Skeletal muscle satellite cell (primary cell): Measurements from ENCODE around the gene ZBTB34.

Experiments
- H3K27me3 ChIP-seq: 2 replicates; pipeline ENCODE4 v1.7.0; 2013; ENCODE audit warnings: low read length; ENCODE audit not compliant: control insufficient read depth, insufficient read depth
- H3K36me3 ChIP-seq: 2 replicates; pipeline ENCODE4 v1.7.0; 2013; ENCODE audit warnings: mild to moderate bottlenecking, control low read depth, low read length; ENCODE audit not compliant: insufficient read depth
- H3K4me1 ChIP-seq: 2 replicates; pipeline ENCODE4 v1.7.0; 2013; ENCODE audit warnings: low read length; ENCODE audit not compliant: control insufficient read depth, insufficient read depth
- H3K4me2 ChIP-seq: 2 replicates; pipeline ENCODE4 v1.7.0; 2013; ENCODE audit warnings: mild to moderate bottlenecking, low read length
- H3K4me3 ChIP-seq: 2 replicates; pipeline ENCODE4 v1.7.0; 2013; ENCODE audit warnings: low read length
- H3K9ac ChIP-seq: 2 replicates; pipeline ENCODE4 v1.7.0; 2013; ENCODE audit warnings: mild to moderate bottlenecking, low read depth, low read length, moderate library complexity
- H3K9me3 ChIP-seq: replicated peaks from 2 replicates; pipeline ENCODE4 v1.7.0; 2013; ENCODE audit warnings: mild to moderate bottlenecking, control low read depth, low read length

ZBTB34 gene

GRCh38 chr9:126907058-126907457 lies 46.6 kb downstream of the ZBTB34 start:
- Histone ChIP-seq H3K4me2 (no peak overlapping the region), H3K36me3 (no peaks in the 10 kb centered on the region), H3K4me3 (no peak overlapping the region), H3K9ac (no peak overlapping the region), H3K9me3 (no peaks in the 10 kb centered on the region), H3K27me3 (peaks cover 47% of the 10 kb centered on the region), H3K4me1 (no peaks in the 10 kb centered on the region)

- Histone ChIP-seq H3K4me2 (peak within 1 kb of the TSS; percentile 77), H3K27me3 (peaks cover 18% of the 10 kb centered on the region), H3K4me1 (peaks cover 2% of the 10 kb centered on the region), H3K36me3 (no peaks in the 10 kb centered on the region), H3K9ac (peak within 1 kb of the TSS; percentile 21), H3K4me3 (peak within 1 kb of the TSS; percentile 77), H3K9me3 (no peaks in the 10 kb centered on the region)
Measured at GRCh38 chr9:126914458-126915280, 54.2 kb downstream of the ZBTB34 start, which contains the start of gene RALGPS1. Gene RALGPS1 (plus strand): TSS chr9:126914782. CDS start chr9:126962290, 47,508 bp downstream.

GRCh38 chr9:126915281-126915816 lies 54.9 kb downstream of the ZBTB34 start:
- H3K4me2 ChIP-seq = peak overlapping the region; percentile 33
- H3K9ac ChIP-seq = no peak overlapping the region
- H3K27me3 ChIP-seq = peaks cover 22% of the 10 kb centered on the region
- H3K9me3 ChIP-seq = no peaks in the 10 kb centered on the region
- no peaks in the 10 kb centered on the region for H3K36me3 ChIP-seq
- H3K4me3 ChIP-seq = no peak overlapping the region
- H3K4me1 ChIP-seq = peaks cover 2% of the 10 kb centered on the region

GRCh38 chr9:126915846-126916543 lies 55.6 kb downstream of the ZBTB34 start:
- Histone ChIP-seq H3K4me3 (no peak overlapping the region), H3K9ac (no peak overlapping the region), H3K4me1 (peaks cover 2% of the 10 kb centered on the region)

GRCh38 chr9:126916909-126917308 lies 56.5 kb downstream of the ZBTB34 start:
- H3K9me3 ChIP-seq = no peaks in the 10 kb centered on the region
- H3K9ac ChIP-seq = no peak overlapping the region

More at GRCh38 chr9:126915846-126916543, 55.6 kb downstream of the ZBTB34 start:
- Histone ChIP-seq H3K4me2 (no peak overlapping the region), H3K9me3 (no peaks in the 10 kb centered on the region), H3K36me3 (no peaks in the 10 kb centered on the region), H3K27me3 (peaks cover 28% of the 10 kb centered on the region)

GRCh38 chr9:126919193-126919592 lies 58.8 kb downstream of the ZBTB34 start:
- no peak overlapping the region for H3K9ac ChIP-seq
- peaks cover 55% of the 10 kb centered on the region for H3K27me3 ChIP-seq
- no peaks in the 10 kb centered on the region for H3K9me3 ChIP-seq
- no peaks in the 10 kb centered on the region for H3K36me3 ChIP-seq
- H3K4me1 ChIP-seq = peaks cover 2% of the 10 kb centered on the region
- no peak overlapping the region for H3K4me2 ChIP-seq
- no peak overlapping the region for H3K4me3 ChIP-seq

More at GRCh38 chr9:126916909-126917308, 56.5 kb downstream of the ZBTB34 start:
- H3K4me2 ChIP-seq = no peak overlapping the region
- no peaks in the 10 kb centered on the region for H3K36me3 ChIP-seq
- no peak overlapping the region for H3K4me3 ChIP-seq
- H3K27me3 ChIP-seq = peaks cover 37% of the 10 kb centered on the region
- H3K4me1 ChIP-seq = peaks cover 2% of the 10 kb centered on the region

GRCh38 chr9:126925876-126926275 lies 65.4 kb downstream of the ZBTB34 start:
- H3K27me3 ChIP-seq = peaks cover 57% of the 10 kb centered on the region
- no peaks in the 10 kb centered on the region for H3K4me1 ChIP-seq
- H3K36me3 ChIP-seq = no peaks in the 10 kb centered on the region
- no peaks in the 10 kb centered on the region for H3K9me3 ChIP-seq
- no peak overlapping the region for H3K4me3 ChIP-seq
- no peak overlapping the region for H3K4me2 ChIP-seq
- H3K9ac ChIP-seq = no peak overlapping the region

GRCh38 chr9:126926364-126926763 lies 65.9 kb downstream of the ZBTB34 start:
- Histone ChIP-seq H3K4me1 (no peaks in the 10 kb centered on the region), H3K4me2 (no peak overlapping the region), H3K4me3 (no peak overlapping the region), H3K9ac (no peak overlapping the region), H3K36me3 (no peaks in the 10 kb centered on the region), H3K9me3 (no peaks in the 10 kb centered on the region), H3K27me3 (peaks cover 52% of the 10 kb centered on the region)

GRCh38 chr9:126927419-126927818 lies 67.0 kb downstream of the ZBTB34 start:
- H3K27me3 ChIP-seq = peaks cover 51% of the 10 kb centered on the region
- no peak overlapping the region for H3K4me2 ChIP-seq
- H3K4me3 ChIP-seq = no peak overlapping the region
- H3K4me1 ChIP-seq = no peaks in the 10 kb centered on the region
- no peaks in the 10 kb centered on the region for H3K36me3 ChIP-seq
- H3K9ac ChIP-seq = no peak overlapping the region
- H3K9me3 ChIP-seq = no peaks in the 10 kb centered on the region

GRCh38 chr9:126932871-126933321 lies 72.5 kb downstream of the ZBTB34 start:
- Histone ChIP-seq H3K9ac (no peak overlapping the region), H3K9me3 (no peaks in the 10 kb centered on the region), H3K4me2 (no peak overlapping the region), H3K4me1 (no peaks in the 10 kb centered on the region), H3K36me3 (no peaks in the 10 kb centered on the region), H3K4me3 (no peak overlapping the region), H3K27me3 (peaks cover 43% of the 10 kb centered on the region)

- H3K4me1 ChIP-seq = no peaks in the 10 kb centered on the region
- H3K9ac ChIP-seq = no peak overlapping the region
- H3K27me3 ChIP-seq = peaks cover 38% of the 10 kb centered on the region
- no peak overlapping the region for H3K4me3 ChIP-seq
- H3K36me3 ChIP-seq = no peaks in the 10 kb centered on the region
- H3K4me2 ChIP-seq = no peak overlapping the region
- no peaks in the 10 kb centered on the region for H3K9me3 ChIP-seq
Measured at GRCh38 chr9:126933334-126933980, 73.0 kb downstream of the ZBTB34 start.
